Measurements from ENCODE around the gene CTNNBIP1.

DNA sequence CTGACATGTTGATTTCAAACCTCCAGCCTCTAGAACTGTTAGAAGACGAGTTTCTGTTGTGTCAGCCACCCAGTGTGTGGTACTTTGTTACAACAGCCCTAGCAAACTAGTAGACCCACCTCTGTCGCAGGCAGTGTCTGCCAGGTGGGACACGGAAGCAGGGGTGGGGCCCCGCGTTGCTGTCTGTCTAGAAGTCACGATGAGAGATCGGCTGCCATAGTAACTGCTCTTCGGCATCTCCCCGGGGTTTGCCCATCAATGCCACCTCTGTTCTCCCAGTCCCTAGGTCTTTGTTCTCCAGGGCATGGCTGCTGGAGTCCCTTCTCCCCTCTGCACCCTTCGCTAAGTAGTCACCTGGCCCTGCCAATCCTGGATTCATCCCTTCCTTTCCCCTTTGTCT is 71.1 kb downstream of the CTNNBIP1 start:
- TF ChIP-seq, protein P1, sequence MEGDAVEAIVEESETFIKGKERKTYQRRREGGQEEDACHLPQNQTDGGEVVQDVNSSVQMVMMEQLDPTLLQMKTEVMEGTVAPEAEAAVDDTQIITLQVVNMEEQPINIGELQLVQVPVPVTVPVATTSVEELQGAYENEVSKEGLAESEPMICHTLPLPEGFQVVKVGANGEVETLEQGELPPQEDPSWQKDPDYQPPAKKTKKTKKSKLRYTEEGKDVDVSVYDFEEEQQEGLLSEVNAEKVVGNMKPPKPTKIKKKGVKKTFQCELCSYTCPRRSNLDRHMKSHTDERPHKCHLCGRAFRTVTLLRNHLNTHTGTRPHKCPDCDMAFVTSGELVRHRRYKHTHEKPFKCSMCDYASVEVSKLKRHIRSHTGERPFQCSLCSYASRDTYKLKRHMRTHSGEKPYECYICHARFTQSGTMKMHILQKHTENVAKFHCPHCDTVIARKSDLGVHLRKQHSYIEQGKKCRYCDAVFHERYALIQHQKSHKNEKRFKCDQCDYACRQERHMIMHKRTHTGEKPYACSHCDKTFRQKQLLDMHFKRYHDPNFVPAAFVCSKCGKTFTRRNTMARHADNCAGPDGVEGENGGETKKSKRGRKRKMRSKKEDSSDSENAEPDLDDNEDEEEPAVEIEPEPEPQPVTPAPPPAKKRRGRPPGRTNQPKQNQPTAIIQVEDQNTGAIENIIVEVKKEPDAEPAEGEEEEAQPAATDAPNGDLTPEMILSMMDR (IDR thresholded peaks at IDR 0.05), result no peak
- no peak for TF ChIP-seq POLR2A (IDR thresholded peaks at IDR 0.05)

Measured in lower leg skin (tissue), 3 donors.